Heart right ventricle (tissue), 16 donors: ENCODE data around the gene CILP. TPM values are rescaled to one million over a fixed set of nuclear protein-coding genes. Genes with fewer than 3 reads are reported as not detected.
"Not testable (repeated sequence)": the region's sequence is repeated elsewhere in the genome, so short reads cannot be mapped to it uniquely, and the experiment has no call there.

Source experiments
- ATAC-seq, 8 donors: fragments of 200-7000 bp; cut with Tn5 transposase; one replicate each; pipeline ENCODE4 v1.9.1; 2020; ENCODE audit warnings: mild to moderate bottlenecking in 8 of 8, moderate library complexity in 8 of 8, moderate number of reproducible peaks in 1 of 8
- DNase-seq, 2 donors: peaks; one replicate each; pipeline ENCODE4 v3.0.0-alpha.2; 2020
- H3K27ac ChIP-seq, 10 donors: fragments of 200-600 bp; sonication (generic) in 2 of 10; one replicate each; pipeline versions ENCODE4 v1.5.0 to v1.8.0; 2020 to 2022; ENCODE audit warnings: mild to moderate bottlenecking in 3 of 10
- H3K27me3 ChIP-seq, 7 donors: fragments of 200-600 bp; one replicate each; pipeline ENCODE4 v1.8.0; 2021 to 2022; ENCODE audit warnings: mild to moderate bottlenecking in 2 of 7
- H3K36me3 ChIP-seq, 9 donors: fragments of 200-600 bp; sonication (generic) in 1 of 9; one replicate each; pipeline versions ENCODE4 v1.5.0 to v1.8.0; 2020 to 2022; ENCODE audit warnings: mild to moderate bottlenecking in 2 of 9
- H3K4me1 ChIP-seq, 9 donors: fragments of 200-600 bp; sonication (generic) in 1 of 9; one replicate each; pipeline versions ENCODE4 v1.5.0 to v1.8.0; 2020 to 2022; ENCODE audit warnings: mild to moderate bottlenecking in 4 of 9
- H3K4me3 ChIP-seq, 10 donors: fragments of 200-600 bp; sonication (generic) in 2 of 10; one replicate each; pipeline versions ENCODE4 v1.5.0 to v1.8.0; 2020 to 2022; ENCODE audit warnings: mild to moderate bottlenecking in 7 of 10, moderate library complexity in 2 of 10
- H3K9me3 ChIP-seq, 11 donors: fragments of 200-600 bp in 10 of 11; sonication (generic) in 2 of 11; one replicate each; pipeline versions ENCODE4 v1.5.0 to v1.8.0; 2013 to 2022; ENCODE audit warnings: mild to moderate bottlenecking in 2 of 11, control low read depth in 1 of 11, moderate library complexity in 1 of 11
- CTCF ChIP-seq, 9 donors: fragments of 200-600 bp; sonication (generic) in 2 of 9; IDR thresholded peaks; one replicate each; pipeline versions ENCODE4 v1.5.0 to v1.8.0; 2021 to 2022; ENCODE audit warnings: antibody characterized with exemption in 9 of 9, mild to moderate bottlenecking in 5 of 9, moderate library complexity in 1 of 9
- WGBS, 2 donors: extraction: QIAGEN DNeasy Blood & Tissue Kit; methylation state at CpG; one replicate each; pipeline ENCODE4 v1.1.7; 2013; ENCODE audit warnings: inconsistent platforms in 1 of 2; 5-methylcytosine and 5-hydroxymethylcytosine counted together
- intact Hi-C, 10 donors: fragments of 100-400 bp; cut with DNase I; formaldehyde crosslinking; loops; one replicate each; pipeline versions ENCODE4 v1.11.1 to v1.14.2; 2022
- polyA plus RNA-seq, 2 donors: library from polyadenylated mRNA; stranded (reverse); fragments of 200-250 nt; gene quantifications; one replicate each; pipeline ENCODE4 v1.2.3, GENCODE V29; 2013
- total RNA-seq, 10 donors: library from RNA; stranded (reverse); fragmentation: NEBNext Ultra II Directional in 3 of 10; extraction: Animal tissue kit (Norgen Biotek cat#: 25700) in 3 of 10; gene quantifications; one replicate each; pipeline versions ENCODE4 v1.2.1 to v1.2.4, GENCODE V29; 2021 to 2023
- donor health status: Arrhythmogenic right ventricular cardiomyopathy.
- donor health status: ischemic (EF 13 %, LVEDD 7.1; RV severe dilation, severe dysfunction).
- donor health status: healthy with polysubstance abuse.
- donor health status: DM: no; HTN: yes; CAD: no.
- donor health status: DM: no; HTN: no; CAD: no.
- donor health status: ischemic (EF 25% LVEDD 6.9; RV normal size, moderate dysfunction).
- donor health status: ischemic (EF 25% LVEDD 5.7; RV mildly dilated, moderate dysfunction).
- donor health status: healthy.
- donor health status: DM: yes; HTN: yes; CAD: no.
- donor health status: Ischemic cardiomyopathy.
- donor health status: ischemic (EF 35%, LVEDD 5.7; RV mildly dilated, moderate dysfunction).
- donor health status: nonischemic (EF 11% LVEDD 7.7; RV severe dilation, severe dysfunction).
- donor health status: DM: yes; HTN: yes; CAD: no.
- donor health status: PGD.
- donor health status: ischemic (EF 29% LVEDD 5.4; RV normal size, mild dysfunction).
- donor health status: nonischemic (EF 23%, LVEDD 6.1; RV moderate dilation, normal function).

CILP gene
- total and polyA plus RNA-seq, 12 donors = 2.1 to 45.2 (median 7.3) TPM

- Histone ChIP-seq H3K4me3 (peak within 1 kb of the TSS; percentile 78 to 99 (median 86)), H3K27me3 (no peaks in the 10 kb centered on the region), H3K27ac (peak within 1 kb of the TSS; percentile 83 to 99 (median 95)), H3K9me3 (no peaks in the 10 kb centered on the region), H3K36me3 (peaks cover 0 to 14% (median 0%) of the 10 kb centered on the region in 9 donors), H3K4me1 (peaks cover 3 to 39% (median 31%) of the 10 kb centered on the region in 9 donors)
- intact Hi-C loops = loop anchor here in 4 of 10 donors (2.0 to 5.0 kb wide), 5 partner anchors 87 to 202 kb away; partner anchors contain the start of genes RNU5A-1 (in 1 of the 4) and RNU5B-1 (in 1 of the 4)
- no peak for TF ChIP-seq CTCF (IDR thresholded peaks at IDR 0.05)
- DNase-seq (peak; percentile 91), ATAC-seq (peak; percentile 94 to 97 (median 97))
- 0 to 1% methylated on average over 64 to 70 of the region's 70 CpGs for WGBS, 2 donors
Measured at GRCh38 chr15:65184868-65185717, 26.2 kb downstream of the CILP start, which contains the start of gene CLPX. CLPX (minus strand) TSS chr15:65185342; CDS start chr15:65185153, 189 bp downstream.

- ATAC-seq (peak; percentile 35 to 76 (median 64)), DNase-seq (peak; percentile 54 to 61)
- no peak for TF ChIP-seq CTCF (IDR thresholded peaks at IDR 0.05)
- intact Hi-C loops = loop anchor here in 2 of 10 donors (2.0 to 5.0 kb wide), 2 partner anchors 120 to 152 kb away; partner anchors contain the start of gene RNU5B-1 (in 1 of the 2)
- Histone ChIP-seq H3K4me3 (peak overlapping the region; percentile 78 to 99 (median 86)), H3K27ac (peak overlapping the region; percentile 83 to 99 (median 95)), H3K36me3 (peaks cover 0 to 22% (median 4%) of the 10 kb centered on the region in 9 donors), H3K9me3 (no peaks in the 10 kb centered on the region), H3K4me1 (peaks cover 3 to 39% (median 31%) of the 10 kb centered on the region in 9 donors), H3K27me3 (no peaks in the 10 kb centered on the region)
- WGBS, 2 donors = 0% methylated on average over 33 of the region's 33 CpGs
Measured at GRCh38 chr15:65184305-65184867, 26.9 kb downstream of the CILP start.

GRCh38 chr15:65183865-65184159 is 27.5 kb downstream of the CILP start:
- Histone ChIP-seq H3K9me3 (no peaks in the 10 kb centered on the region), H3K36me3 (peaks cover 0 to 27% (median 10%) of the 10 kb centered on the region in 9 donors), H3K4me1 (peaks cover 3 to 39% (median 31%) of the 10 kb centered on the region in 9 donors), H3K27ac (peak overlapping the region; percentile 83 to 99 (median 95)), H3K4me3 (peak overlapping the region; percentile 78 to 99 (median 86)), H3K27me3 (no peaks in the 10 kb centered on the region)
- DNase-seq (no peak), ATAC-seq (no peak)
- no peak for TF ChIP-seq CTCF (IDR thresholded peaks at IDR 0.05)
- intact Hi-C loops = loop anchor here in 2 of 10 donors (2.0 to 5.0 kb wide), 2 partner anchors 121 to 152 kb away; partner anchors contain the start of gene RNU5B-1 (in 1 of the 2)
- WGBS, 2 donors = 4 to 6% methylated on average over 4 of the region's 4 CpGs

- no peak for TF ChIP-seq CTCF (IDR thresholded peaks at IDR 0.05)
- peaks cover 3 to 39% (median 31%) of the 10 kb centered on the region in 9 donors for H3K4me1 ChIP-seq
- WGBS, 2 donors = 78 to 79% methylated on average over 4 of the region's 4 CpGs
Measured at GRCh38 chr15:65182538-65182937, 28.7 kb downstream of the CILP start.

GRCh38 chr15:65181582-65182353 is 29.5 kb downstream of the CILP start:
- peaks cover 3 to 39% (median 31%) of the 10 kb centered on the region in 9 donors for H3K4me1 ChIP-seq
- not testable (repeated sequence) for H3K27ac ChIP-seq
- intact Hi-C loops = loop anchor here in 1 of 10 donors (5.0 kb wide), 1 partner anchor 149 kb away; no protein-coding TSS in a partner anchor

More at GRCh38 chr15:65182538-65182937, 28.7 kb downstream of the CILP start:
- H3K27ac ChIP-seq = no peak overlapping the region
- no peaks in the 10 kb centered on the region for H3K9me3 ChIP-seq
- DNase-seq (no peak), ATAC-seq (no peak)
- H3K4me3 ChIP-seq = peak overlapping the region in 1 of 10 donors; percentile 99
- H3K36me3 ChIP-seq = peaks cover 0 to 40% (median 21%) of the 10 kb centered on the region in 9 donors
- intact Hi-C loops = loop anchor here in 1 of 10 donors (5.0 kb wide), 1 partner anchor 150 kb away; no protein-coding TSS in a partner anchor
- H3K27me3 ChIP-seq = no peaks in the 10 kb centered on the region

More at GRCh38 chr15:65181582-65182353, 29.5 kb downstream of the CILP start:
- 93% methylated on average over 15 of the region's 15 CpGs for WGBS, 2 donors
- not testable (repeated sequence) for ATAC-seq, H3K27me3 ChIP-seq, H3K9me3 ChIP-seq, DNase-seq
- Histone ChIP-seq H3K36me3 (peaks cover 0 to 48% (median 29%) of the 10 kb centered on the region in 9 donors), H3K4me3 (peak overlapping the region in 1 of 10 donors; percentile 99)
